HepG2 (cell line): Measurements from ENCODE around the gene CCDC77. TPM values are rescaled to one million over a fixed set of nuclear protein-coding genes. Genes with fewer than 3 reads are reported as not detected.

Experiments used
- ATM ChIP-seq: fragments of 450-650 bp; IDR thresholded peaks from 2 replicates; pipeline ENCODE4 v1.7.1; 2017; ENCODE audit warnings: mild to moderate bottlenecking, borderline replicate concordance
- NCOR1 ChIP-seq: fragments of 200-600 bp; sonication (generic); IDR thresholded peaks from 2 replicates; pipeline ENCODE4 v1.7.0; 2017; ENCODE audit warnings: antibody characterized with exemption, low read length, borderline replicate concordance
- NRL ChIP-seq: sonication (generic); formaldehyde crosslinking; IDR thresholded peaks from 2 replicates; pipeline ENCODE4 v1.5.0; 2020; ENCODE audit warnings: missing genetic modification reagents, mild to moderate bottlenecking, moderate library complexity, borderline replicate concordance
- PAF1 ChIP-seq: IDR thresholded peaks from 2 replicates; pipeline ENCODE4 v1.6.1; 2016; ENCODE audit warnings: missing genetic modification reagents, missing compliant biosample characterization
- POLR2A ChIP-seq, 2 experiments: IDR thresholded peaks; 2 replicates each; pipeline ENCODE4 v1.6.1; 2011; ENCODE audit warnings: low read depth in 2 of 2, low read length in 2 of 2, mild to moderate bottlenecking in 1 of 2, moderate library complexity in 1 of 2; ENCODE audit not compliant: insufficient read depth in 1 of 2
- PTBP1 ChIP-seq: fragments of 200-400 bp; formaldehyde crosslinking; IDR thresholded peaks from 2 replicates; pipeline ENCODE4 v1.6.1; 2018; ENCODE audit warnings: low read length, low read depth; ENCODE audit not compliant: poor library complexity, severe bottlenecking
- RFX1 ChIP-seq: fragments of 450-650 bp; IDR thresholded peaks from 2 replicates; pipeline ENCODE4 v1.6.1; 2017
- RFXAP ChIP-seq: sonication (generic); formaldehyde crosslinking; IDR thresholded peaks from 2 replicates; pipeline ENCODE4 v1.4.0; 2020; ENCODE audit warnings: missing genetic modification reagents, borderline replicate concordance
- SNAI1 ChIP-seq: sonication (generic); formaldehyde crosslinking; IDR thresholded peaks from 2 replicates; pipeline ENCODE4 v1.5.0; 2020; ENCODE audit warnings: mild to moderate bottlenecking, missing genetic modification reagents, borderline replicate concordance
- ZNF121 ChIP-seq: sonication (generic); formaldehyde crosslinking; IDR thresholded peaks from 2 replicates; pipeline ENCODE4 v1.5.0; 2020; ENCODE audit warnings: mild to moderate bottlenecking, missing genetic modification reagents
- ZNF232 ChIP-seq: sonication (generic); formaldehyde crosslinking; IDR thresholded peaks from 2 replicates; pipeline ENCODE4 v1.4.0; 2020; ENCODE audit warnings: missing genetic modification reagents, borderline replicate concordance
- ZNF292 ChIP-seq: sonication (generic); formaldehyde crosslinking; IDR thresholded peaks from 2 replicates; pipeline ENCODE4 v1.8.1; 2022; ENCODE audit warnings: mild to moderate bottlenecking, low read depth, missing genetic modification reagents, borderline replicate concordance
- ZNF530 ChIP-seq: sonication (generic); formaldehyde crosslinking; IDR thresholded peaks from 2 replicates; pipeline ENCODE4 v1.5.0; 2020; ENCODE audit warnings: low read depth, mild to moderate bottlenecking, missing genetic modification reagents
- ZNF563 ChIP-seq: sonication (generic); formaldehyde crosslinking; IDR thresholded peaks from 2 replicates; pipeline ENCODE4 v1.8.0; 2022; ENCODE audit warnings: mild to moderate bottlenecking, moderate library complexity, missing genetic modification reagents
- ZNF564 ChIP-seq: sonication (generic); formaldehyde crosslinking; IDR thresholded peaks from 2 replicates; pipeline ENCODE4 v1.8.1; 2023; ENCODE audit warnings: mild to moderate bottlenecking, missing genetic modification reagents
- ZNF816 ChIP-seq: sonication (generic); formaldehyde crosslinking; IDR thresholded peaks from 2 replicates; pipeline ENCODE4 v1.8.0; 2022; ENCODE audit warnings: missing genetic modification reagents, mild to moderate bottlenecking, borderline replicate concordance
- ZNF879 ChIP-seq: sonication (generic); formaldehyde crosslinking; IDR thresholded peaks from 2 replicates; pipeline ENCODE4 v1.8.1; 2023; ENCODE audit warnings: missing genetic modification reagents
- ZSCAN31 ChIP-seq: sonication (generic); formaldehyde crosslinking; IDR thresholded peaks from 2 replicates; pipeline ENCODE4 v1.5.0; 2020; ENCODE audit warnings: low read depth, mild to moderate bottlenecking, missing genetic modification reagents
- polyA plus RNA-seq, 8 experiments: library from polyadenylated mRNA; depleted of rRNA in 3 of 8; stranded (reverse) in 7 of 8; unstranded in 1 of 8; fragments of >200 nt; fragmentation: Illumina TruSeq in 4 of 8; extraction: Trizol in 4 of 8; gene quantifications; 2 replicates each; pipeline versions ENCODE4 v1.2.1 to v1.2.3, GENCODE V29; 2011 to 2016; ENCODE audit warnings: low read depth in 4 of 8, missing spikeins in 1 of 8, mixed read lengths in 1 of 8; ENCODE audit not compliant: insufficient read depth in 1 of 8
- total RNA-seq, 5 experiments: library from RNA; depleted of rRNA; stranded (reverse); fragments of >200 nt; fragmentation: Illumina TruSeq; extraction: Trizol; gene quantifications; 2 replicates each; pipeline ENCODE4 v1.2.3, GENCODE V29; 2016; ENCODE audit warnings: low read depth in 1 of 5
- TF ChIP-seq, protein P1 (sequence below): sonication (generic); formaldehyde crosslinking; IDR thresholded peaks from 2 replicates; pipeline ENCODE4 v1.5.1; 2020; ENCODE audit warnings: missing genetic modification reagents, mild to moderate bottlenecking, borderline replicate concordance

CCDC77 gene
- total and polyA plus RNA-seq, 2 of the 13 experiments (the other 11 are each of a cell fraction or from before 2014, with no cell fraction given), result 6.4 to 16.4 TPM

DNA sequence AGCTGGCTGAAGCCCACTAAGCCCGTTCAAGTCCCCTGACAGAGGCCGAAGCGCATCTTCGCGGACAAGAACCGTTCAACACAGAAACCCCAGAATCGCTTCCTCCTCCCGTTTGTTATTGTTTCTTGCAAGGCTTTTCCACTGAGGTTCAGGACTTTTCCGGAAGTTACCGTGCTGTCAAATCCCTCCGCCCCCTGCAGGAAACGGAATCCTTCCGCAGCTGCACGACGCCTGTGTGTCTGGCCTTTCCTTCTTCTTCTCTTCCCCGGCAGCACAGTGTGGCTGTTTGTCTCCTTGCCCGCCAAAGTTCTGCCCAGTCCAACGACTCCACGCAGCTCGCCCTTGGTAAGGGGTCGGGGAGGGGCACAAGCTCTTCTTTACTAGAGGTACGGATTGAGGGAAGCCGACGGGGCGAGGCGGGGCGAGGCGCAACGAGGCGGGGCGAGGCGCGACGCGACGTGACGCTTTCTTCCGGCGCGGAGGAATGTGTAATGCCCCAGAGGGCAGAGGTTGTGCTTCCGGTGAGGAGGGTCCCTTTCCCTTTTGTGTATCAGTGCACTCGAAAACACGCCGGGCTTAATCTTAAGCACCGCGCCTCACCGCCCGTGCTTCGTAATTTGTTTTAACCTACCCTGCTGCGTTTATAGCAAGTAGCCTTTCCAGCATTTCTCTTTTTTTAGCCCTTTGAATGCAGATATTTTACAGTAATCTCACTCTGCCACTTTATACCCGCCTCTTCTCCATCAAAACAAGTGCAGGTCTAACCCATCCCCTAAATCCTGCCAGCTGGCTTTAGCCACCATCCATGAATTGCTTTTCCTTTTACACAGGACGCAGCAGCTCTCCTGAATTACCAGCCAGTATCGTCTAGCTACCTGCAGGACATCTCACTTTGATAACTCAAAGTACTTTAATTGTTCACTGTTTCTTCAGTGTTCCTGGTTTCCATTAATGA is 12.0 kb upstream of the CCDC77 start, which contains the start of gene KDM5A (continued):
- TF ChIP-seq ZNF530 (CRISPR knock-in tag), result no peak
- TF ChIP-seq ZNF292, result 0 out of 2 replicates have a peak, but pooled peaks have one; percentile 35
- no peak for TF ChIP-seq ZNF564 (CRISPR knock-in tag)
- no peak for TF ChIP-seq PAF1
- peak; percentile 76 to 85; a peak in 3 of 4 replicates for TF ChIP-seq POLR2A (IDR thresholded peaks at IDR 0.05; ENCODE audit: insufficient read depth in 1 of 2, low read depth in 2 of 2, low read length in 2 of 2)
- TF ChIP-seq SNAI1 (CRISPR knock-in tag), result 0 out of 2 replicates have a peak, but pooled peaks have one; percentile 73
- no peak for TF ChIP-seq PTBP1
- TF ChIP-seq, protein P1, sequence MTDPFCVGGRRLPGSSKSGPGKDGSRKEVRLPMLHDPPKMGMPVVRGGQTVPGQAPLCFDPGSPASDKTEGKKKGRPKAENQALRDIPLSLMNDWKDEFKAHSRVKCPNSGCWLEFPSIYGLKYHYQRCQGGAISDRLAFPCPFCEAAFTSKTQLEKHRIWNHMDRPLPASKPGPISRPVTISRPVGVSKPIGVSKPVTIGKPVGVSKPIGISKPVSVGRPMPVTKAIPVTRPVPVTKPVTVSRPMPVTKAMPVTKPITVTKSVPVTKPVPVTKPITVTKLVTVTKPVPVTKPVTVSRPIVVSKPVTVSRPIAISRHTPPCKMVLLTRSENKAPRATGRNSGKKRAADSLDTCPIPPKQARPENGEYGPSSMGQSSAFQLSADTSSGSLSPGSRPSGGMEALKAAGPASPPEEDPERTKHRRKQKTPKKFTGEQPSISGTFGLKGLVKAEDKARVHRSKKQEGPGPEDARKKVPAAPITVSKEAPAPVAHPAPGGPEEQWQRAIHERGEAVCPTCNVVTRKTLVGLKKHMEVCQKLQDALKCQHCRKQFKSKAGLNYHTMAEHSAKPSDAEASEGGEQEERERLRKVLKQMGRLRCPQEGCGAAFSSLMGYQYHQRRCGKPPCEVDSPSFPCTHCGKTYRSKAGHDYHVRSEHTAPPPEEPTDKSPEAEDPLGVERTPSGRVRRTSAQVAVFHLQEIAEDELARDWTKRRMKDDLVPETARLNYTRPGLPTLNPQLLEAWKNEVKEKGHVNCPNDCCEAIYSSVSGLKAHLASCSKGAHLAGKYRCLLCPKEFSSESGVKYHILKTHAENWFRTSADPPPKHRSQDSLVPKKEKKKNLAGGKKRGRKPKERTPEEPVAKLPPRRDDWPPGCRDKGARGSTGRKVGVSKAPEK (CRISPR knock-in tag), result no peak
- no peak for TF ChIP-seq ZNF816
- TF ChIP-seq NCOR1, result peak; percentile 60; the same call in 1 of the 2 replicates
- TF ChIP-seq ATM, result no peak
- TF ChIP-seq RFX1, result no peak
- no peak for TF ChIP-seq ZNF232
- 0 out of 2 replicates have a peak, but pooled peaks have one; percentile 15 for TF ChIP-seq RFXAP (CRISPR knock-in tag)
- TF ChIP-seq ZSCAN31 (CRISPR knock-in tag), result peak; percentile 71
- no peak for TF ChIP-seq ZNF879 (CRISPR knock-in tag)
- no peak for TF ChIP-seq NRL (CRISPR knock-in tag)
- peak; percentile 56 for TF ChIP-seq ZNF563 (CRISPR knock-in tag)
- no peak for TF ChIP-seq ZNF121
